Neural progenitor cell (in vitro differentiated cells): ENCODE results near the gene GRID1. TPM values are rescaled to one million over a fixed set of nuclear protein-coding genes. Genes with fewer than 3 reads are reported as not detected.

Source experiments
- DNase-seq: peaks from one replicate; pipeline ENCODE4 v3.0.0-alpha.2; 2016; ENCODE audit warnings: low spot score
- H2AFZ ChIP-seq: fragments of 200-600 bp; sonication (generic); replicated peaks from 2 replicates; pipeline ENCODE4 v1.6.1; 2016; ENCODE audit warnings: antibody characterized with exemption
- H3F3A ChIP-seq: fragments of 200-600 bp; sonication (generic); 2 replicates; pipeline ENCODE4 v1.6.1; 2016; ENCODE audit warnings: antibody characterized with exemption, low read depth
- H3K27ac ChIP-seq: fragments of 200-600 bp; sonication (generic); 2 replicates; pipeline ENCODE4 v1.5.1; 2016; ENCODE audit warnings: mild to moderate bottlenecking
- H3K27me3 ChIP-seq: fragments of 200-600 bp; sonication (generic); 2 replicates; pipeline ENCODE4 v1.6.1; 2016; ENCODE audit warnings: mild to moderate bottlenecking, moderate library complexity
- H3K36me3 ChIP-seq: fragments of 200-600 bp; sonication (generic); 2 replicates; pipeline ENCODE4 v1.5.1; 2016
- H3K4me1 ChIP-seq: fragments of 200-600 bp; sonication (generic); 2 replicates; pipeline ENCODE4 v1.6.1; 2016; ENCODE audit warnings: mixed run types
- H3K4me2 ChIP-seq: fragments of 200-600 bp; sonication (generic); 2 replicates; pipeline ENCODE4 v1.6.1; 2016
- H3K4me3 ChIP-seq: fragments of 200-600 bp; sonication (generic); 2 replicates; pipeline ENCODE4 v1.5.1; 2016
- H3K79me2 ChIP-seq: fragments of 200-600 bp; sonication (generic); 2 replicates; pipeline ENCODE4 v1.6.1; 2016; ENCODE audit warnings: low read depth
- H3K9ac ChIP-seq: fragments of 200-600 bp; sonication (generic); 2 replicates; pipeline ENCODE4 v1.6.1; 2016
- H3K9me3 ChIP-seq: fragments of 200-600 bp; sonication (generic); 2 replicates; pipeline ENCODE4 v1.5.1; 2016; ENCODE audit warnings: low read depth
- H4K20me1 ChIP-seq: fragments of 200-600 bp; sonication (generic); 2 replicates; pipeline ENCODE4 v1.6.1; 2016; ENCODE audit warnings: low read depth
- H3K27ac Mint-ChIP-seq: 3 replicates; pipeline ENCODE4 v1.8.0; 2021; ENCODE audit warnings: mixed read lengths
- H3K27me3 Mint-ChIP-seq: 2 replicates; pipeline ENCODE4 v1.8.0; 2022; ENCODE audit warnings: low read depth, mild to moderate bottlenecking, inconsistent platforms, moderate library complexity, mixed read lengths; ENCODE audit not compliant: insufficient read depth
- H3K36me3 Mint-ChIP-seq: 3 replicates; pipeline ENCODE4 v1.8.0; 2021; ENCODE audit warnings: mixed read lengths
- H3K4me1 Mint-ChIP-seq: 3 replicates; pipeline ENCODE4 v1.8.0; 2021; ENCODE audit warnings: mixed read lengths
- H3K4me3 Mint-ChIP-seq: 3 replicates; pipeline ENCODE4 v1.8.0; 2021; ENCODE audit warnings: mild to moderate bottlenecking, moderate library complexity, mixed read lengths
- H3K9me3 Mint-ChIP-seq: 3 replicates; pipeline ENCODE4 v1.8.0; 2020; ENCODE audit warnings: mixed read lengths
- CTCF ChIP-seq: fragments of 200-600 bp; sonication (generic); IDR thresholded peaks from 2 replicates; pipeline ENCODE4 v1.5.1; 2017; ENCODE audit warnings: antibody characterized with exemption, mild to moderate bottlenecking
- EZH2 ChIP-seq: fragments of 200-600 bp; sonication (generic); IDR thresholded peaks from 2 replicates; pipeline ENCODE4 v1.6.1; 2017; ENCODE audit warnings: antibody characterized with exemption, mild to moderate bottlenecking, moderate library complexity
- EZH2phosphoT487 ChIP-seq: fragments of 200-600 bp; sonication (generic); IDR thresholded peaks from 2 replicates; pipeline ENCODE4 v1.6.1; 2017; ENCODE audit warnings: antibody characterized with exemption
- total RNA-seq: library from RNA; depleted of rRNA; stranded (reverse); fragments of >200 nt; gene quantifications from 2 replicates; pipeline ENCODE4 v1.2.3, GENCODE V29; 2015; ENCODE audit warnings: low replicate concordance

The GRID1 gene
- total RNA-seq, 1 donor from 2014 or later, result not detected

GRCh38 chr10:86344281-86344680 lies 22.3 kb downstream of the GRID1 start:
- no peak overlapping the region for H3K4me2 ChIP-seq
- no peaks in the 10 kb centered on the region for H3K36me3 ChIP-seq
- no peak overlapping the region for H3K9ac ChIP-seq
- Mint-ChIP-seq H3K4me1 (peaks cover 31% of the 10 kb centered on the region), H3K9me3 (no peaks in the 10 kb centered on the region), H3K27me3 (peaks cover 8% of the 10 kb centered on the region), H3K27ac (no peak overlapping the region), H3K4me3 (no peak overlapping the region), H3K36me3 (no peaks in the 10 kb centered on the region)
- H3K27me3 ChIP-seq, result no peaks in the 10 kb centered on the region
- no peak overlapping the region for H3K4me3 ChIP-seq
- no peak for TF ChIP-seq EZH2phosphoT487
- TF ChIP-seq EZH2, result no peak
- no peak for TF ChIP-seq CTCF
- no peaks in the 10 kb centered on the region for H3K79me2 ChIP-seq
- H3K27ac ChIP-seq, result no peak overlapping the region
- H2AFZ ChIP-seq, result no peak overlapping the region
- H3K9me3 ChIP-seq, result no peaks in the 10 kb centered on the region
- peaks cover 9% of the 10 kb centered on the region for H4K20me1 ChIP-seq
- DNase-seq, result no peak
- peaks cover 4% of the 10 kb centered on the region for H3F3A ChIP-seq
- H3K4me1 ChIP-seq, result peaks cover 32% of the 10 kb centered on the region

GRCh38 chr10:86343761-86344160 lies 22.8 kb downstream of the GRID1 start:
- no peak for DNase-seq
- Histone ChIP-seq H3K9ac (no peak overlapping the region), H2AFZ (no peak overlapping the region), H3K79me2 (no peaks in the 10 kb centered on the region), H4K20me1 (peaks cover 9% of the 10 kb centered on the region), H3K4me2 (no peak overlapping the region), H3K9me3 (no peaks in the 10 kb centered on the region), H3F3A (peaks cover 4% of the 10 kb centered on the region), H3K36me3 (no peaks in the 10 kb centered on the region), H3K4me3 (no peak overlapping the region), H3K4me1 (peaks cover 32% of the 10 kb centered on the region), H3K27ac (no peak overlapping the region), H3K27me3 (no peaks in the 10 kb centered on the region)
- peaks cover 31% of the 10 kb centered on the region for H3K4me1 Mint-ChIP-seq
- no peak overlapping the region for H3K4me3 Mint-ChIP-seq
- no peaks in the 10 kb centered on the region for H3K9me3 Mint-ChIP-seq
- peaks cover 8% of the 10 kb centered on the region for H3K27me3 Mint-ChIP-seq
- TF ChIP-seq EZH2, result no peak
- no peak overlapping the region for H3K27ac Mint-ChIP-seq
- no peaks in the 10 kb centered on the region for H3K36me3 Mint-ChIP-seq

DNA sequence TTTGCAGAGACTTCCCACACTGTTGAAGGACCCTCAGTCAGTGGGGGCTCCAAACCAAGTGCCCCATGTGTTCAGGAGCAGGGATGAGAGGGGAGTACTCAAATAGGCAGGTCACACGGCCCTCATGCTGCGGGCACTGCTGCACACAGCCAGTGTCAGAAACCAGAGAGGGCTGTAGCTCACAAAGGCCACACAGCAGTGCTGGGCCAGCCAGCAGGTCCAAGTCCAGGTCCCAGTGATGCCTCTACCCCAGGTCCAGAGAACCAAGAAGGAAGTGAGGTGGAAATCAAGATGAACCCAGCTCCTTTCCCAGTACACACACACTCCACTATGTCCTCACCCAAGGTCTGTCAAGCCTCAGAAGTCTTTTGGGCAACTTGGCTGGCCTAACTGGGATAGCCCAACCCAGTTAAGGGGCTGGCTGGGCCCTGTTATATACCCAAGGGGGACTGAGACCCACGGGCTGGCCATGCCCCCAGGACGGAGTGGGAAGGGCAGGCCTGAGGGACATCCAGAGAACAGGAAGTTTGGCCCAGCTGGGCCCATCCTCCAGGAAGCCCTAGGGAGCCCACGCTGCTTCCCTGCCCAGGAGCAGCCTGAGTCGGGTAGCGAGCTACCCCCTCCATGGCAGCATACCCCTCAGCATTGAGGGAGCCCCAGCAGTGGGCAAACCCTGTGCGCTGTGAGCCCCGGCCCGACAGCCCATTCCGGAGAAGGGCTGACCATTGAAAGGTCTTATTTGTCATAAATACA lies 24.3 kb downstream of the GRID1 start:
- Histone ChIP-seq H4K20me1 (peaks cover 9% of the 10 kb centered on the region), H3K4me1 (peaks cover 29% of the 10 kb centered on the region), H3K79me2 (no peaks in the 10 kb centered on the region), H3K27ac (no peak overlapping the region), H3K4me2 (no peak overlapping the region), H3K27me3 (no peaks in the 10 kb centered on the region), H3K9me3 (no peaks in the 10 kb centered on the region), H3K36me3 (no peaks in the 10 kb centered on the region), H3F3A (peaks cover 4% of the 10 kb centered on the region), H3K4me3 (no peak overlapping the region), H3K9ac (no peak overlapping the region), H2AFZ (no peak overlapping the region)
- no peak for DNase-seq
- Mint-ChIP-seq H3K4me3 (no peak overlapping the region), H3K27ac (no peak overlapping the region), H3K4me1 (peaks cover 25% of the 10 kb centered on the region), H3K9me3 (no peaks in the 10 kb centered on the region), H3K36me3 (no peaks in the 10 kb centered on the region), H3K27me3 (peaks cover 8% of the 10 kb centered on the region)
- TF ChIP-seq CTCF (no peak), EZH2 (no peak), EZH2phosphoT487 (no peak)

GRCh38 chr10:86341361-86341811 lies 25.2 kb downstream of the GRID1 start:
- Histone ChIP-seq H3K27me3 (no peaks in the 10 kb centered on the region), H3F3A (peaks cover 4% of the 10 kb centered on the region), H4K20me1 (peaks cover 5% of the 10 kb centered on the region), H3K4me1 (peaks cover 20% of the 10 kb centered on the region), H3K9me3 (no peaks in the 10 kb centered on the region), H2AFZ (peak overlapping the region; percentile 42), H3K4me2 (peak overlapping the region; percentile 21), H3K4me3 (no peak overlapping the region), H3K36me3 (no peaks in the 10 kb centered on the region), H3K9ac (no peak overlapping the region), H3K79me2 (no peaks in the 10 kb centered on the region), H3K27ac (no peak overlapping the region)
- H3K4me3 Mint-ChIP-seq, result no peak overlapping the region
- H3K4me1 Mint-ChIP-seq, result peaks cover 21% of the 10 kb centered on the region
- H3K36me3 Mint-ChIP-seq, result no peaks in the 10 kb centered on the region
- H3K9me3 Mint-ChIP-seq, result no peaks in the 10 kb centered on the region
- H3K27me3 Mint-ChIP-seq, result peaks cover 9% of the 10 kb centered on the region
- no peak for DNase-seq
- TF ChIP-seq EZH2, result no peak
- TF ChIP-seq EZH2phosphoT487, result no peak
- no peak for TF ChIP-seq CTCF
- no peak overlapping the region for H3K27ac Mint-ChIP-seq
